OCI-M1 (cell line): ENCODE data around the gene SLCO1B1.

Source experiments
- DNase-seq: peaks from one replicate; lab custom pipeline; 2025; lab: John Stamatoyannopoulos, UW

Gene SLCO1B1

DNA sequence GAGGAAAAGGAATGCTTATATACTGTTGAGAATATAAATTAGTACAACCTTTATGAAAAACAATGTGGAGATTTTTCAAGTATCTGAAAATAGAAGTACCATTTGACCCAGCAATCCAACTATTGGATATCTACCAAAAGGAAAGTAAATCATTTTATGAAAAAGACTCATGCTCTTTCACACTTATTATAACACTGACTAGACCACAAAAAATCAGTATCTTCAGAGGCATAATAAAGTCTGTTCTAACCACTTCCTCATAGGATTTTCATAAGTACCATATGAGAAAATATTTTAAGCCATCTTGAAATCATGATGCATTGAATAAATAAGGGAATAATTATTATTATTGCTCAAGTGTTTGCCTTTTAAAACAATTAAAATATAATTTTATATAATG, 90.8 kb downstream of the SLCO1B1 start:
- DNase-seq = peak; percentile 31

DNA sequence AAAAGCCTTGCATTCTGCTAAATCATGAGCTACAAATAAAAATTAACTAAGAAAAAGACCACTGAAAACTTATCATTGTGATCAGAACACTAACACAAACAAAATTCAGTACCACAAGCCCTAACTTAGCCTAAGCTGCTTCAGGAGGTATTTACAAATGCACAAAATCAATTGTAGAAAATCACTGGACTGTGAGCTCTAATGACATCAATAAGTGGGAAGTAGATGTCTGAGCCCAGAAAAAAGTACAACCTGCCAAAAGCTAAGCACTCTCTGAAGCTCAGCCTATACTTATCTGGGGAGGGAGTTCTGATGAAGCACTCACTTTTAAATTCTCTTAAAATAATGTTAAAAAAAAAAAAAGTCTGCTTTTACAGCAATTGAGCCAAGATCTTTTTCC, 92.9 kb downstream of the SLCO1B1 start:
- no peak for DNase-seq

DNA sequence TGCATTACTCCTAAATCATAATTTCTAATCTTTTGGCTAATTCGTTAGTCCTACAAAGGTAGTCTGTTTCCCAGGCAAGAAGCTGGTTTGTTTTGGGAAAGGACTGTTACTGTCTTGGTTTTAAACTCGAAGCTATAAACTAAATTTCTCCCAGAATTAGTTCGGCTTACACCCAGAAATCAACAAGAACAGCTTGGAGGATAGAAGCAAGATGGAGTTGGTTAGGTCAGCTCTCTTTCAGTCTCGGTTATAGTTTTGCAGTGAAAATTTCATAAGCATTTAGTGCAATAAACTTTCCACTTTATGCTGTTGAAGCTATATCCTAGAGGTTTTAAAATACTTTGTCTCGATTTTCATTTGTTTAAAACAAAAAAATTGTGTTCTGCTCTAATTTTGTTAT, 103.4 kb downstream of the SLCO1B1 start:
- DNase-seq = no peak

DNA sequence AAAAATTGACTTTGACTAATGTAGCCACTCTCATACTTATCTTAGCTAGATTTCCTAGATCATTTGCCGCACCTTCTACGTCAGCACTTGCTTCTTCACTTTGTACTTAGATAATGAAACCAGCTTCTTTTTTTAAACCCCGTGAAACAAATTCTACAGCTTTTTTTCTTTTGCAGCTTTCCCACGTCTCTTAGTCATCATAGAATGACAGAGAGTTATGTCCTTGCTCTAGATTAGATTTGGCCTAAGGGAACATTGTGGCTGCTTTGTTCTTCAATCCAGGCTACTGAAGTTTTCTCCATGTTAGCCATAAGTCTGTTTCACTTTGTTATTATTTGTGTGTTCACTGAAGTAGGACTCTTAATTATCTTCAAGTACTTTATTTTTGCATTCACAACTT, 108.9 kb downstream of the SLCO1B1 start:
- DNase-seq = peak; percentile 82

DNA sequence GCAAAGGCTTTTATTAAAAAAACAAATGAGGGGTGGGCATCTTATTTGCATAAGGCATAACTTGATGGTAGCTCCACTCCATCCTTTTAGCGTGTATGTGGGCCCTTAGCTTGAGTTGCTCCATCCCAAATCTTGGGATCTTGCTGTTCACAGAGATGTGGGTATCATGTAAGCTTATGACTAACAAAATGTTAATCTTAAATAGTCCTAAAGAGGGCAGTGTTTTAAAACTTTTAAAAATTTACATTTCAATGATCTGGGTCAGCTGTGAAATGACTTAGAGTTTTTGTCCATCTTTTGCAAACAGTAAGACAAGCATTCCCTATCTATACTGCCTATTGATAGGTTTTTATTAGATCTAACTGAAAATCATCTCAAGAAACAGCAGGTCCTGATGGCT, 117.7 kb downstream of the SLCO1B1 start:
- DNase-seq = peak; percentile 60

DNA sequence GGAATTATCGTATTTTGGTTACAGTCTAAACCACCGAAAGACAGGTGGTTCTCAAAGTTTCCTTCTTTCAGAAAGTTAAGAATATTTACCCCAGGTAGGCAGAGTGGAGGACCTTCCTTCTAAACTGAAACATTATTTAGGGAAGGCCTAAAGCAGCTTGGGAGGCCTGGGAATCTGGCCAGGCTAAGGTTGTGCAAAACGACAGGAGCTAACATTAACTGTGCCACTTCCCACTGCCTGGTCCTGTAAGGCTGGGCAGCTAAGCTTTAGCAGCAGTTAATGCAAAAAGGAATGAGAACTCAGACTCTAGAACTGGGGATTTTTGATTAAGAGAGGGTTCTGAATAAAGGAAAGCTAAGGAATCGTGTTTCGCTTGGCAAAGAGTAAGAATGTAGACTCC, 121.1 kb downstream of the SLCO1B1 start:
- DNase-seq = no peak

DNA sequence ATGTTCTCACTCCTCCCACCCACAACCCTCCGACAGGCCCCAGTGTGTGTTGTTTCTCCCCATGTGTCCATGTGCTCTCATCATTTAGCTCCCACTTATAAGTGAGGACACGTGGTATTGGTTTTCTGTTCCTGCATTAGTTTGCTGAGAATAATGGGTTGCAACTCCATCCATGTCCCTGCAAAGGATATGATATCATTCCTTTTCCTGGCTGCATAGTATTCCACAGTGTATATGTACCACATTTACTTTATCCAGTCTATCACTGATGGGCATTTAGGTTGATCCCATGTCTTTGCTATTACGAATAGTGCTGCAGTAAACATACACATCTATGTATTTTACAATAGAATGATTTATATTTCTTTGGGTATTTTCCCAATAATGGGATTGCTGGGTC, 126.2 kb downstream of the SLCO1B1 start:
- no peak for DNase-seq

DNA sequence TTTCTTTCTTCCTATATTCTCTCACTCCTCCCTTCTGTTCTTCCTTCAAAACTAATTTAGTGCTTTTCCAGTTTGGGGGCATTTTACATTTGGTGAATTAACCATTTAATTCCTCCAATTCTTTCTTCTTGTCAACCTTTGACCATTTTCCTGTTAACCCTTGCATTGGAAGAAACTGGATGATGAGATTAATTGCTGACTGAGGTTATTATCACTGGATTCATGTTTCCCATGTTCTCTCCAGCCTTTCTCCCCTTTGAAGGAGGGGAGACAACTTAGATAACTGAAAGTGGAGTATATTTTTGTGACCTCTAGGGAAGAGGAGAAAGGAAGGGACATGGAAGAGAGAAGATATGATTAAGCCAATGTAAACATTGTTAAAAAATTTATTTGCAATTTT, 133.2 kb downstream of the SLCO1B1 start:
- no peak for DNase-seq

DNA sequence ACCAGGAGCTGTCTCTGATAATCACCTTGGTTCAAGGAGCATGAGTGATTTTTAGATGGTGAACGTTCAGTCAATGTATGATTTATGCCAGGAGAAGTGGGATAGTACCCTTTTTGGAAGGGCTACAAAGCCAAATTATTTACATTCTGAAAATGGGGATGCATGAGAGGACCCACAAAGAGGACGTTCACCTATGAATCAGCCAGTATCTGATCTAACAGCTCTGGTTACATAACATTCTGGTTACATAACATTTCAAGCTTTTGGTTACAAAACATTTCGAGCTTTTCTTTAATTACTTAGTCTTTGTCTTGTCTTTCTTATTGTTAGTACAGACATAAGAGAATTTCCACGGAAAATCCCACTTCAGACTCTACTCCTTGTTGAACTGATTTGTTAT, 134.9 kb downstream of the SLCO1B1 start:
- peak; percentile 17 for DNase-seq

DNA sequence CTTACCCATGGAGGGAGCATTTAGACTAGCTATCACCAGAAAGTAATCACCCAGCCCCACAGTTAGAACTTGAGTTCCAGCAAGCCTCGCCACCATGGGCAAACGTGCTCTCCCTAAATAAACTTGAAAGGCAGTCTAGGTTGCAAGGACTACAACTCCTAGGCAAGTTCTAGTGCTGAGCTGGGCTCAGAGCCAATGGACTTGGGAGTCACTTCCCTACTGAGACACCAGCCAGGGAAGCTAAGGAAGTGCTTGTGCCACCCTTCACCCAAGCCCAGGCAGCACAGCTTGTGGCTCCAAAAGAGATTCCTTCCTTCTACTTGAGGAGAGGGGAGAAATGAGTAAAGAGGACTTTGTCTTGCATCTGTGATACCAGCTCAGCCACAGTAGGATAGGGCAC, 145.8 kb downstream of the SLCO1B1 start:
- no peak for DNase-seq
